H1 (cell line): ENCODE measurements around the gene DNAAF8. TPM values are rescaled to one million over a fixed set of nuclear protein-coding genes. Genes with fewer than 3 reads are reported as not detected.

Source experiments
- EZH2 ChIP-seq: fragments of 200-600 bp; sonication (generic); IDR thresholded peaks from 2 replicates; pipeline ENCODE4 v1.7.1; 2012; ENCODE audit warnings: low read depth, mild to moderate bottlenecking, moderate library complexity, low read length, inconsistent platforms; ENCODE audit not compliant: severe bottlenecking
- HDAC6 ChIP-seq: IDR thresholded peaks from one replicate; pipeline ENCODE4 v1.7.1; 2012; ENCODE audit warnings: low read depth, mild to moderate bottlenecking, inconsistent platforms, low read length, moderate library complexity
- KDM4A ChIP-seq: IDR thresholded peaks from one replicate; pipeline ENCODE4 v1.7.1; 2012; ENCODE audit warnings: low read depth, mild to moderate bottlenecking, moderate library complexity, low read length, inconsistent platforms; ENCODE audit not compliant: severe bottlenecking
- NRF1 ChIP-seq: IDR thresholded peaks from 2 replicates; pipeline ENCODE4 v1.6.1; 2011; ENCODE audit warnings: mild to moderate bottlenecking, low read depth, low read length, improper control_type of control experiment
- POU5F1 ChIP-seq: IDR thresholded peaks from 2 replicates; pipeline ENCODE4 v1.6.1; 2011; ENCODE audit warnings: low read depth, mild to moderate bottlenecking, low read length, moderate library complexity
- RBBP5 ChIP-seq: IDR thresholded peaks from 2 replicates; pipeline ENCODE4 v1.7.1; 2012; ENCODE audit warnings: low read depth, mild to moderate bottlenecking, inconsistent platforms, low read length, moderate library complexity, borderline replicate concordance
- RNF2 ChIP-seq: fragments of 200-900, 300-1000 bp; sonication (generic); IDR thresholded peaks from 2 replicates; pipeline ENCODE4 v1.7.1; 2016; ENCODE audit warnings: borderline replicate concordance, low read depth, mild to moderate bottlenecking, antibody characterized with exemption, low read length; ENCODE audit not compliant: poor library complexity, severe bottlenecking; ENCODE audit errors: missing control alignments
- SUZ12 ChIP-seq: fragments of 200-600 bp; sonication (generic); IDR thresholded peaks from 2 replicates; pipeline ENCODE4 v1.6.1; 2012; ENCODE audit warnings: mild to moderate bottlenecking, inconsistent platforms, low read length, moderate library complexity, mixed read lengths
- ZNF274 ChIP-seq: IDR thresholded peaks from 2 replicates; pipeline ENCODE4 v1.7.0; 2012; ENCODE audit warnings: low read length, borderline replicate concordance; ENCODE audit errors: extremely low read depth
- polyA plus RNA-seq, 7 experiments: library from polyadenylated mRNA; depleted of rRNA in 3 of 7; stranded (reverse) in 5 of 7; unstranded in 2 of 7; fragments of >200 nt in 5 of 7; fragments of 200-250 nt in 2 of 7; gene quantifications; 1 replicate in 5 of 7; 2 replicates in 1 of 7; 4 replicates in 1 of 7; pipeline versions ENCODE4 v1.2.1 to v1.2.3, GENCODE V29; 2011 to 2013; ENCODE audit warnings: missing spikeins in 2 of 7, mixed read lengths in 2 of 7
- total RNA-seq: library from RNA; stranded (reverse); fragmentation: NEBNext Ultra II Directional; extraction: Animal tissue kit (Norgen Biotek cat#: 25700); gene quantifications from 2 replicates; pipeline ENCODE4 v1.2.1, GENCODE V29; 2021

The DNAAF8 gene
- total and polyA plus RNA-seq, 2 of the 8 experiments (the other 6 are each of a cell fraction or from before 2014, with no cell fraction given) = 0.39 TPM; not detected in 1

- no peak for TF ChIP-seq SUZ12
- TF ChIP-seq NRF1 = no peak
- TF ChIP-seq HDAC6 = no peak
- no peak for TF ChIP-seq KDM4A
- no peak for TF ChIP-seq RBBP5
- TF ChIP-seq EZH2 = no peak
- TF ChIP-seq RNF2 = no peak
- no peak for TF ChIP-seq ZNF274
- no peak for TF ChIP-seq POU5F1
Measured at GRCh38 chr16:4690946-4691665, 43.2 kb upstream of the DNAAF8 start (continued).
